IMR-90 (cell line): ENCODE results near the gene CYYR1.

Experiments
- CEBPB ChIP-seq: IDR thresholded peaks from 2 replicates; pipeline ENCODE4 v1.6.1; 2012; ENCODE audit warnings: low read depth, low read length, improper control_type of control experiment
- CHD1 ChIP-seq: IDR thresholded peaks from 2 replicates; pipeline ENCODE4 v1.6.1; 2012; ENCODE audit warnings: low read depth, low read length, improper control_type of control experiment
- CTCF ChIP-seq: conservative IDR thresholded peaks from 2 replicates; pipeline ENCODE4 v1.5.1; 2012; ENCODE audit warnings: mild to moderate bottlenecking, low read depth, low read length, improper control_type of control experiment
- ELK1 ChIP-seq: fragments of 150-350 bp; IDR thresholded peaks from 2 replicates; pipeline ENCODE4 v1.6.1; 2016; ENCODE audit warnings: low read depth, mild to moderate bottlenecking, low read length, moderate library complexity, borderline replicate concordance
- FOS ChIP-seq: fragments of 150-350 bp; IDR thresholded peaks from 2 replicates; pipeline ENCODE4 v1.6.1; 2016; ENCODE audit warnings: low read depth, low read length
- MAFK ChIP-seq: IDR thresholded peaks from 2 replicates; pipeline ENCODE4 v1.6.1; 2012; ENCODE audit warnings: low read depth, low read length, improper control_type of control experiment
- POLR2A ChIP-seq: IDR thresholded peaks from 2 replicates; pipeline ENCODE4 v1.6.1; 2012; ENCODE audit warnings: mild to moderate bottlenecking, low read depth, low read length
- RAD21 ChIP-seq: IDR thresholded peaks from 2 replicates; pipeline ENCODE4 v1.6.1; 2012; ENCODE audit warnings: low read length, improper control_type of control experiment
- RCOR1 ChIP-seq: IDR thresholded peaks from 2 replicates; pipeline ENCODE4 v1.6.1; 2012; ENCODE audit warnings: mild to moderate bottlenecking, low read length, improper control_type of control experiment; ENCODE audit not compliant: insufficient replicate concordance
- RFX5 ChIP-seq: IDR thresholded peaks from 2 replicates; pipeline ENCODE4 v1.8.0; 2012; ENCODE audit warnings: low read depth, mild to moderate bottlenecking, low read length, moderate library complexity
- SMC3 ChIP-seq: fragments of 150-350 bp; IDR thresholded peaks from 2 replicates; pipeline ENCODE4 v1.6.1; 2016; ENCODE audit warnings: low read depth, mild to moderate bottlenecking, antibody characterized with exemption, low read length, moderate library complexity

- TF ChIP-seq ELK1 (no peak), CTCF (no peak), POLR2A (no peak), RAD21 (no peak), SMC3 (no peak), FOS (no peak), CEBPB (no peak), RFX5 (no peak), MAFK (no peak), RCOR1 (no peak), CHD1 (no peak)
Measured at GRCh38 chr21:26557106-26557505, 16.0 kb downstream of the CYYR1 start.
